Gastroesophageal sphincter (tissue), 3 donors: ENCODE measurements around the gene PIK3CD.

ENCODE experiments used
- POLR2AphosphoS5 ChIP-seq: sonication (generic); formaldehyde crosslinking; IDR thresholded peaks from one replicate; pipeline ENCODE4 v1.6.1; 2017; ENCODE audit warnings: antibody characterized with exemption
- TF ChIP-seq, protein P1 (sequence below), 4 experiments: fragments of 200-600 bp in 2 of 4; fragments of 450-650 bp in 2 of 4; sonication (generic) in 1 of 4; IDR thresholded peaks; one replicate each; pipeline ENCODE4 v1.5.1; 2017 to 2019; ENCODE audit warnings: antibody characterized with exemption in 4 of 4, mild to moderate bottlenecking in 2 of 4, moderate library complexity in 2 of 4

DNA sequence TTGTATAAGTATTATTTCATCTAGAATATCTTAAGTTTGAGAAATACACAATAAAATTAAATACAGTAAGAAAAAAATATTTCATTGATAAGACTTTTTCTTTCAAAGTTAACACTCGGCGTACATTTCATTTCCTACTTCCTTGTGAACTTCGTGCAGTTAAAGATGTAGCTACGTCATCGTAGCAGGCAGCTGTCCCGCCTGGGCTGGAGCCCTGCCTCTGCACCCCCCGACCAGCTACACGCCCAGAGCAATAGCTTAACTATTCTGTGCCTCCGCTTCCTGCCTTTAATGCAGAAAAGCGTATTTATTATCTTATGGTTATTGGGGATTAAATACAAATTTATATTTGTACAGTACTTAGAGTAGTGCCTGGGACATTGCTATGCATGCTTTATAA, 118.8 kb downstream of the PIK3CD start:
- TF ChIP-seq, protein P1, sequence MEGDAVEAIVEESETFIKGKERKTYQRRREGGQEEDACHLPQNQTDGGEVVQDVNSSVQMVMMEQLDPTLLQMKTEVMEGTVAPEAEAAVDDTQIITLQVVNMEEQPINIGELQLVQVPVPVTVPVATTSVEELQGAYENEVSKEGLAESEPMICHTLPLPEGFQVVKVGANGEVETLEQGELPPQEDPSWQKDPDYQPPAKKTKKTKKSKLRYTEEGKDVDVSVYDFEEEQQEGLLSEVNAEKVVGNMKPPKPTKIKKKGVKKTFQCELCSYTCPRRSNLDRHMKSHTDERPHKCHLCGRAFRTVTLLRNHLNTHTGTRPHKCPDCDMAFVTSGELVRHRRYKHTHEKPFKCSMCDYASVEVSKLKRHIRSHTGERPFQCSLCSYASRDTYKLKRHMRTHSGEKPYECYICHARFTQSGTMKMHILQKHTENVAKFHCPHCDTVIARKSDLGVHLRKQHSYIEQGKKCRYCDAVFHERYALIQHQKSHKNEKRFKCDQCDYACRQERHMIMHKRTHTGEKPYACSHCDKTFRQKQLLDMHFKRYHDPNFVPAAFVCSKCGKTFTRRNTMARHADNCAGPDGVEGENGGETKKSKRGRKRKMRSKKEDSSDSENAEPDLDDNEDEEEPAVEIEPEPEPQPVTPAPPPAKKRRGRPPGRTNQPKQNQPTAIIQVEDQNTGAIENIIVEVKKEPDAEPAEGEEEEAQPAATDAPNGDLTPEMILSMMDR (IDR thresholded peaks at IDR 0.05) = no peak
- no peak for TF ChIP-seq POLR2AphosphoS5
